WERI-Rb-1 (cell line): ENCODE results near the gene PTH2R.

Experiments
- DNase-seq: peaks from one replicate; pipeline ENCODE4 v3.0.0-alpha.2; 2020
- H3K27ac ChIP-seq: fragments of 250-450 bp; sonication (Bioruptor Pico); 2 replicates; pipeline ENCODE4 v1.5.1; 2020; ENCODE audit warnings: mild to moderate bottlenecking, moderate library complexity
- H3K27me3 ChIP-seq: fragments of 250-450 bp; sonication (Bioruptor Pico); 2 replicates; pipeline ENCODE4 v1.5.1; 2021; ENCODE audit warnings: mild to moderate bottlenecking, low read depth, moderate library complexity; ENCODE audit not compliant: insufficient read depth, severe bottlenecking
- H3K36me3 ChIP-seq: fragments of 250-450 bp; sonication (Bioruptor Pico); 2 replicates; pipeline ENCODE4 v1.5.1; 2020; ENCODE audit warnings: mild to moderate bottlenecking, moderate library complexity
- H3K4me3 ChIP-seq: 2 replicates; pipeline ENCODE4 v1.5.1; 2011; ENCODE audit warnings: low read depth, mild to moderate bottlenecking, control low read depth, low read length
- H3K9me3 ChIP-seq: fragments of 250-450 bp; sonication (Bioruptor Pico); 2 replicates; pipeline ENCODE4 v1.5.1; 2021; ENCODE audit warnings: mild to moderate bottlenecking, moderate library complexity; ENCODE audit not compliant: severe bottlenecking
- TF ChIP-seq, protein P1 (sequence below): IDR thresholded peaks from 2 replicates; pipeline ENCODE4 v1.5.1; 2011; ENCODE audit warnings: low read depth, mild to moderate bottlenecking, control low read depth, inconsistent platforms, low read length

Gene PTH2R

DNA sequence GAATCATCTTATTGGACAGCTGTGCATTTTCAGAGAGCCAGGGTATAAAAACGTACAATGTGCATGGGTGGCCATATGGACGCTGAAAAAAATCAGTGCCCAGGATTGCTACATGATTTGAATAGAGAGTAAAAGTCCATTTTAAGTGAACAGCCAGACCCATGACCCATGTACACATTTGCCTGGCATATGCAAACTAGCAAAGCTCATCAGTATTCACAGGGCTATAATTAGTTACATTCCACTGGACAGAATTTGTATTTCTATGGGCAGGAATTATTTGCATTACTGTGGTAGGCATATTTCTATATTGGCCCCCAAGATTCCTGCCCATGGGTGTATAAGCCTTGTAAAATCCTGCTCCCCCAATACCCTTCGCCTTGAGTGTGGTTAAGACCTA, 78.8 kb downstream of the PTH2R start:
- no peak for DNase-seq
- no peak overlapping the region for H3K27ac ChIP-seq
- H3K36me3 ChIP-seq, result no peaks in the 10 kb centered on the region
- H3K9me3 ChIP-seq, result no peaks in the 10 kb centered on the region
- H3K27me3 ChIP-seq, result no peaks in the 10 kb centered on the region
- TF ChIP-seq, protein P1, sequence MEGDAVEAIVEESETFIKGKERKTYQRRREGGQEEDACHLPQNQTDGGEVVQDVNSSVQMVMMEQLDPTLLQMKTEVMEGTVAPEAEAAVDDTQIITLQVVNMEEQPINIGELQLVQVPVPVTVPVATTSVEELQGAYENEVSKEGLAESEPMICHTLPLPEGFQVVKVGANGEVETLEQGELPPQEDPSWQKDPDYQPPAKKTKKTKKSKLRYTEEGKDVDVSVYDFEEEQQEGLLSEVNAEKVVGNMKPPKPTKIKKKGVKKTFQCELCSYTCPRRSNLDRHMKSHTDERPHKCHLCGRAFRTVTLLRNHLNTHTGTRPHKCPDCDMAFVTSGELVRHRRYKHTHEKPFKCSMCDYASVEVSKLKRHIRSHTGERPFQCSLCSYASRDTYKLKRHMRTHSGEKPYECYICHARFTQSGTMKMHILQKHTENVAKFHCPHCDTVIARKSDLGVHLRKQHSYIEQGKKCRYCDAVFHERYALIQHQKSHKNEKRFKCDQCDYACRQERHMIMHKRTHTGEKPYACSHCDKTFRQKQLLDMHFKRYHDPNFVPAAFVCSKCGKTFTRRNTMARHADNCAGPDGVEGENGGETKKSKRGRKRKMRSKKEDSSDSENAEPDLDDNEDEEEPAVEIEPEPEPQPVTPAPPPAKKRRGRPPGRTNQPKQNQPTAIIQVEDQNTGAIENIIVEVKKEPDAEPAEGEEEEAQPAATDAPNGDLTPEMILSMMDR, result no peak
- H3K4me3 ChIP-seq, result no peak overlapping the region

DNA sequence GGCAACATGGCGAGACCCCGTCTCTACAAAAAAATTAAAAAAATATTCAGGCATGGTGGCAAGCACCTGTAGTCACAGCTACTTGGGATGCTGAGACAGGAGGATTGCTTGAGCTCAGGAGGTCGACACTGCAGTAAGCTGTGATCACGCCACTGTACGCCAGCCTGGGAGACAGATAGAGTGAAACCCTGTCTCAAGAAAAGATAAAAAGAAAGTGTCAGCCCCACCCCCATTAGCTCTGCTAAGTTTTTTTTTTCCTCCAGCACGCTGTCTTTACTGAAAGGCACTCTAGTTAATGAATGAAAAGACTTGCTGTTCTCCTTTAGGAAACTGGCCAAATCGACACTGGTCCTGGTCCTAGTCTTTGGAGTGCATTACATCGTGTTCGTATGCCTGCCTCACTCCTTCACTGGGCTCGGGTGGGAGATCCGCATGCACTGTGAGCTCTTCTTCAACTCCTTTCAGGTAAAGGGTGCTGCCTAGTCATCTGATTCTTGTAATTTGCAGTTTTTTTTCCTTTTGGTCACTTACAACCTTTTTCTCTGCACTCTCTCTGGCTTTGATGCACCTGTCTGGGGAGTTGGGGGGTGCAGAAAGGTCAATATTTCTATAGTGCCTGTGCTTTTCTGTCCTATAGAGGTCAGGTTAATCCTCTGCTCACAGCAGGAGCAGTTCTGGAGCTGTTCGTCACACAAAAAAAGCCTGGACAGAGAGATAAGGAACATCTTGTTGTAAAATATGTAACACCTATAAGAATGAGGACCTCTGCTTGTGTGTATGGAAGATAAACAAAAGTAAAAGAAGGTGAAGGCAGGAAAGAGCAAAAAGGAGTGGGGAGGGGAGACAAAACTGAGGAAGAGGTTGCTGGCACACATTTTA, 82.3 kb downstream of the PTH2R start:
- Histone ChIP-seq H3K27ac (no peak overlapping the region), H3K9me3 (no peaks in the 10 kb centered on the region), H3K27me3 (no peaks in the 10 kb centered on the region), H3K36me3 (no peaks in the 10 kb centered on the region), H3K4me3 (no peak overlapping the region)
- TF ChIP-seq, protein P1, result no peak
- DNase-seq, result no peak

DNA sequence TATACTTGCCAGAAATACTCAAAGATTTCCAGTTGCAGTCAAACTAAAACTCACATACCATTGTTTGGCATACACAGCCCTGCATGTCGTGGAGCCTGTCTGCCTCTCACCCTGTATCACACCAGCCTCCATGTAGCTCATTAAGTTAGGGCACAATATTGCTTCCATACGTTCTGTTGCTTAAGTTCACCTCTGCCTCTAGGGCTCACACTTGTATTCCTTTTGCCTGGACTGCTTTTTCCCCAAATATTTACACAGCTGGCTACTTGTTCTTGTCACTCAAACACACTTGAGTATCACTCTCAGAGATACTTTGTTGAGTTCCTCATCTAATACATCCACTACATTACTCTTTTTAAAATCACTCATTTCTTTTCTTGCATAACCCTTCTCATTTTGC, 83.1 kb downstream of the PTH2R start:
- no peak for DNase-seq
- TF ChIP-seq, protein P1, result no peak
- H3K27me3 ChIP-seq, result no peaks in the 10 kb centered on the region
- no peaks in the 10 kb centered on the region for H3K36me3 ChIP-seq
- no peaks in the 10 kb centered on the region for H3K9me3 ChIP-seq
- no peak overlapping the region for H3K4me3 ChIP-seq
- H3K27ac ChIP-seq, result no peak overlapping the region

DNA sequence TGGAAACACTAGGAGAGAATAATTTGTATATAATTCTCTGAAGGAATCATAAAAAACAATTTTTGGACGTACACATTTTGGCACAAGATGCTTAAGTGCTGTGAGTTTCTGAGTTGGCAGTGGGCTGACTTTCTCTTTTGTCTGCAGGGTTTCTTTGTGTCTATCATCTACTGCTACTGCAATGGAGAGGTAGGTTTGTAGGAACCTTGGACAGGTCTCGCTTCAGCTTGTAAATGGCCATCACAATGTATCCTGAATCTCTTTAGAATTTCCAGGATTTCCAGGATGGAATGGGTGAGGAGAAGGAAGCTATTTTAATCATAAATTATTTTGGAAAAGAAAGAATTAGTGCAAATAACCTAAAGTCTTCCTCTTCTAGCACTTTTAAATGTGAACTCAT, 83.9 kb downstream of the PTH2R start:
- H3K4me3 ChIP-seq, result no peak overlapping the region
- H3K27ac ChIP-seq, result no peak overlapping the region
- no peaks in the 10 kb centered on the region for H3K36me3 ChIP-seq
- DNase-seq, result no peak
- TF ChIP-seq, protein P1, result no peak
- no peaks in the 10 kb centered on the region for H3K9me3 ChIP-seq
- H3K27me3 ChIP-seq, result no peaks in the 10 kb centered on the region

DNA sequence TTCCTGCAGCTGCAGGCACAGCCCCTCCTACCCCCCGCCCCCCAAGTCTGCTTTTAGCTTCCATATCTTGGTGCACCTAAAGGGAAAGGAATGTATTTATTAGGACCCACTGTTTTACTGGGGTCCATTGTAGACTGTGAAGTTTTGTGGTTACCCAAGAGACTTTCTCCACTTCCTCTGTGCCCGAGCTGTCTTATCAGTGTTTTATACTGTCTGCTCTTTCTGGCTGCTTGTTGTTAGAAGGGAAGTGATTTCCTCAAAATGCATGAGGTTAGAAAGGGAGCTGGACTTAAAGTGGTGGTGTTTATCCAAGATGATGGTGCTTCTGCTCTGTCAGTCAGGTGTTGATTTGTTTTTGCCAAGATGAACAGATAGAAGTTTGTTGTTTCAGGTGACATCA, 85.0 kb downstream of the PTH2R start:
- Histone ChIP-seq H3K27ac (no peak overlapping the region), H3K36me3 (no peaks in the 10 kb centered on the region), H3K27me3 (no peaks in the 10 kb centered on the region), H3K4me3 (no peak overlapping the region), H3K9me3 (no peaks in the 10 kb centered on the region)
- TF ChIP-seq, protein P1, result no peak
- no peak for DNase-seq

DNA sequence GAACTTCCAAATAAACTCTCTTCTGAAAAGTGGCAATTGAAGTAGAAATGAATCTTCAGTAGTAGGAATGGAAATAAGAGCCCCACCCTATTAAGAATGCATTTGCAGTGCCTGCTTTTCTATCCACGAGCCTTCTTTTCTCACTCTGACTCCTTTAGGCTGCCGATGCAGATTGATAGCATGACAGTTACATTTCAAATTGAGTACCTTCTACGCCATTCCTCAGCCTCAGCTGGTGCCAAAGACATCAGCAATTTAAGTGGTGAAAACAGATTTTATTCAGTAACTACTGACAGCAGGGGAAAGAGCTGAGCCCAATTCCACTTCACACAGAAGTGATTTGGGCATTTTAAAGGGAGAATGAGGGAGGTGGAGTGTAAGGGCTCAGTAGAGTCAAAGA, 85.5 kb downstream of the PTH2R start:
- DNase-seq, result no peak
- Histone ChIP-seq H3K9me3 (no peaks in the 10 kb centered on the region), H3K4me3 (no peak overlapping the region), H3K27me3 (no peaks in the 10 kb centered on the region), H3K27ac (no peak overlapping the region), H3K36me3 (no peaks in the 10 kb centered on the region)
- TF ChIP-seq, protein P1, result no peak
